K562 (cell line): ENCODE measurements around the gene DNAJC9. TPM values are rescaled to one million over a fixed set of nuclear protein-coding genes. Genes with fewer than 3 reads are reported as not detected.

Experiments
- ATAC-seq: fragments of 200-7000 bp; cut with Tn5 transposase; 3 replicates; pipeline ENCODE4 v1.9.1; 2020; ENCODE audit warnings: moderate library complexity
- BruUV-seq: library from RNA; stranded (reverse); fragments of 400-500 nt; replicated peaks from 2 replicates; lab custom pipeline; 2021; lab: Mats Ljungman, UMichigan
- CTCF ChIA-PET: fragments of 300-600 bp; formaldehyde crosslinking; extraction: SDS; loops from one replicate; lab custom pipeline; 2021; ENCODE audit warnings: low intra/inter-chr PET ratio; lab: Yijun Ruan, JAX
- POLR2A ChIA-PET: fragments of 300-600, 350-650 bp; sonication (Branson Sonifier 250); formaldehyde crosslinking; extraction: SDS; loops from one replicate; lab custom pipeline; 2021; ENCODE audit warnings: antibody characterized with exemption, inconsistent platforms; lab: Yijun Ruan, JAX
- DNase-seq, 4 experiments: peaks; one replicate each; pipeline versions ENCODE4 v3.0.0 to v3.0.0-alpha.2; 2011 to 2018; ENCODE audit warnings: low spot score in 3 of 4, mixed read lengths in 3 of 4; ENCODE audit errors: extremely low read depth in 1 of 4
- FAIRE-seq: peaks from 2 replicates; lab custom pipeline; 2011; peaks lifted over from hg19 to GRCh38; lab: Jason Lieb, UNC
- H2AFZ ChIP-seq: 2 replicates; pipeline ENCODE4 v1.6.0; 2011; ENCODE audit warnings: low read depth, low read length, control low read depth, inconsistent platforms
- H3K27ac ChIP-seq: fragments of 200-600 bp; 3 replicates; pipeline ENCODE4 v1.8.0; 2011; ENCODE audit warnings: low read depth, mild to moderate bottlenecking, control low read depth, inconsistent platforms, low read length, moderate library complexity, mixed read lengths; ENCODE audit errors: extremely low read depth
- H3K27me3 ChIP-seq, 2 experiments: fragments of 300-600 bp in 1 of 2; 2 replicates in 1 of 2; 3 replicates in 1 of 2; pipeline versions ENCODE4 v1.6.0 to v1.8.0; 2011; ENCODE audit warnings: inconsistent platforms in 2 of 2, low read length in 2 of 2, mild to moderate bottlenecking in 1 of 2, mixed read lengths in 1 of 2, moderate library complexity in 1 of 2; ENCODE audit not compliant: control insufficient read depth in 2 of 2, insufficient read depth in 2 of 2
- H3K36me3 ChIP-seq: fragments of 300-600 bp; 3 replicates; pipeline ENCODE4 v1.8.0; 2011; ENCODE audit warnings: mild to moderate bottlenecking, low read length, inconsistent platforms; ENCODE audit not compliant: control insufficient read depth, insufficient read depth
- H3K4me1 ChIP-seq, 2 experiments: fragments of 200-600 bp in 1 of 2; replicated peaks in 1 of 2; 2 replicates in 1 of 2; 3 replicates in 1 of 2; pipeline versions ENCODE4 v1.5.1 to v1.8.0; 2011; ENCODE audit warnings: inconsistent platforms in 2 of 2, low read length in 2 of 2, mild to moderate bottlenecking in 1 of 2, mixed read lengths in 1 of 2, moderate library complexity in 1 of 2; ENCODE audit not compliant: control insufficient read depth in 2 of 2, insufficient read depth in 2 of 2
- H3K4me2 ChIP-seq: 2 replicates; pipeline ENCODE4 v1.6.1; 2011; ENCODE audit warnings: low read length, control low read depth, inconsistent platforms, mixed read lengths; ENCODE audit not compliant: insufficient read depth
- H3K4me3 ChIP-seq: fragments of 200-600 bp; sonication (generic), shearing (Covaris generic); 2 replicates; pipeline ENCODE4 v1.5.1; 2016; ENCODE audit warnings: control low read depth, inconsistent platforms
- H3K79me2 ChIP-seq: fragments of 200-600 bp; 3 replicates; pipeline ENCODE4 v1.8.0; 2011; ENCODE audit warnings: low read length, inconsistent platforms; ENCODE audit not compliant: control insufficient read depth, insufficient read depth
- H3K9ac ChIP-seq, 2 experiments: 2 replicates each; pipeline versions ENCODE4 v1.6.0 to v1.6.1; 2011; ENCODE audit warnings: low read depth in 2 of 2, low read length in 2 of 2, control low read depth in 1 of 2, inconsistent platforms in 1 of 2, mild to moderate bottlenecking in 1 of 2, mixed read lengths in 1 of 2; ENCODE audit not compliant: insufficient read depth in 1 of 2
- H3K9me1 ChIP-seq: one replicate; pipeline ENCODE4 v1.6.0; 2011; ENCODE audit warnings: inconsistent platforms, mild to moderate bottlenecking, low read length, moderate library complexity; ENCODE audit not compliant: control insufficient read depth, insufficient read depth
- H3K9me3 ChIP-seq: replicated peaks from 2 replicates; pipeline ENCODE4 v1.5.1; 2011; ENCODE audit warnings: low read depth, low read length, inconsistent platforms; ENCODE audit not compliant: control insufficient read depth, insufficient read depth
- H4K20me1 ChIP-seq: replicated peaks from 2 replicates; pipeline ENCODE4 v1.6.1; 2011; ENCODE audit warnings: low read length, inconsistent platforms, mixed read lengths; ENCODE audit not compliant: control insufficient read depth, insufficient read depth
- ADNP ChIP-seq: fragments of 200-800 bp; sonication (Bioruptor generic); IDR thresholded peaks from 2 replicates; pipeline ENCODE4 v1.6.1; 2016; ENCODE audit warnings: missing genetic modification characterization, missing compliant biosample characterization
- CBFB ChIP-seq: sonication (generic); formaldehyde crosslinking; IDR thresholded peaks from 2 replicates; pipeline ENCODE4 v1.4.0; 2020; ENCODE audit warnings: mild to moderate bottlenecking, missing genetic modification reagents
- CEBPB ChIP-seq: fragments of 450-650 bp; IDR thresholded peaks from 2 replicates; pipeline ENCODE4 v1.6.1; 2016; ENCODE audit warnings: missing genetic modification characterization, missing compliant biosample characterization
- HNRNPUL1 ChIP-seq: fragments of 200-400 bp; formaldehyde crosslinking; IDR thresholded peaks from 2 replicates; pipeline ENCODE4 v1.6.1; 2017; ENCODE audit warnings: low read length
- NFATC3 ChIP-seq: fragments of 450-650 bp; IDR thresholded peaks from 2 replicates; pipeline ENCODE4 v1.6.1; 2017; ENCODE audit warnings: mild to moderate bottlenecking
- PCBP2 ChIP-seq: fragments of 200-400 bp; formaldehyde crosslinking; IDR thresholded peaks from 2 replicates; pipeline ENCODE4 v1.6.1; 2018; ENCODE audit warnings: low read length, low read depth, mild to moderate bottlenecking, moderate library complexity; ENCODE audit not compliant: poor library complexity, severe bottlenecking
- SRSF7 ChIP-seq: fragments of 200-400 bp; formaldehyde crosslinking; optimal IDR thresholded peaks from 2 replicates; pipeline ENCODE3; 2017; ENCODE audit warnings: mild to moderate bottlenecking, low read depth, low read length
- TFAP4 ChIP-seq: sonication (generic); formaldehyde crosslinking; IDR thresholded peaks from 2 replicates; pipeline ENCODE4 v1.8.0; 2022; ENCODE audit warnings: missing genetic modification reagents, mild to moderate bottlenecking, moderate library complexity, borderline replicate concordance
- TSC22D4 ChIP-seq: fragments of 450-650 bp; IDR thresholded peaks from 2 replicates; pipeline ENCODE4 v1.6.1; 2016; ENCODE audit warnings: missing genetic modification characterization, missing biosample characterization, control low read depth
- TSHZ1 ChIP-seq: fragments of 250-450 bp; sonication (Bioruptor Pico); IDR thresholded peaks from 2 replicates; pipeline ENCODE4 v1.4.0; 2020; ENCODE audit warnings: mild to moderate bottlenecking, moderate library complexity
- XRCC5 ChIP-seq: fragments of 200-400 bp; formaldehyde crosslinking; IDR thresholded peaks from 2 replicates; pipeline ENCODE4 v1.6.1; 2017; ENCODE audit warnings: low read depth, mild to moderate bottlenecking, low read length
- ZBTB5 ChIP-seq: fragments of 450-650 bp; IDR thresholded peaks from 2 replicates; pipeline ENCODE4 v1.6.1; 2017; ENCODE audit warnings: antibody characterized with exemption
- ZKSCAN1 ChIP-seq: fragments of 150-350 bp; IDR thresholded peaks from 2 replicates; pipeline ENCODE4 v1.6.1; 2016; ENCODE audit warnings: low read depth, low read length
- ZKSCAN3 ChIP-seq: fragments of 250-450 bp; sonication (Bioruptor Pico); IDR thresholded peaks from 2 replicates; pipeline ENCODE4 v1.4.0; 2020
- ZNF23 ChIP-seq: fragments of 250-450 bp; sonication (Bioruptor Pico); IDR thresholded peaks from 2 replicates; pipeline ENCODE4 v1.4.0; 2020; ENCODE audit warnings: mild to moderate bottlenecking
- WGBS: fragments of 100-300 bp; shearing (Covaris generic); methylation state at CpG from one replicate; pipeline ENCODE4 v1.1.6; 2016; ENCODE audit warnings: low coverage, mixed read lengths; ENCODE audit not compliant: insufficient coverage; ENCODE audit errors: missing lambda C conversion rate; 5-methylcytosine and 5-hydroxymethylcytosine counted together
- in situ Hi-C: fragments of 300-500 bp; cut with MboI; formaldehyde crosslinking; loops from 4 replicates; pipeline ENCODE4 v1.15.0; 2018; ENCODE audit warnings: inconsistent platforms, mixed read lengths
- intact Hi-C: fragments of 100-400 bp; cut with micrococcal nuclease; formaldehyde crosslinking; loops from 2 replicates; pipeline ENCODE4 v1.14.2; 2022
- polyA plus RNA-seq, 8 experiments: library from polyadenylated mRNA; depleted of rRNA in 4 of 8; stranded (reverse) in 5 of 8; unstranded in 3 of 8; fragments of >200 nt; fragmentation: Nextera tagmentation in 2 of 8; fragmentation: Illumina TruSeq in 1 of 8; extraction: Ambion mirVana in 2 of 8; extraction: Trizol in 1 of 8; gene quantifications; 2 replicates each; pipeline versions ENCODE4 v1.2.1 to v1.2.3, GENCODE V29; 2011 to 2014; ENCODE audit warnings: inconsistent platforms in 1 of 8, missing spikeins in 1 of 8
- total RNA-seq, 7 experiments: library from RNA; depleted of rRNA in 6 of 7; stranded (reverse); fragments of >200 nt in 6 of 7; fragmentation: Illumina TruSeq in 2 of 7; extraction: Trizol in 2 of 7; gene quantifications; 2 replicates each; pipeline versions ENCODE4 v1.2.1 to v1.2.3, GENCODE V29; 2011 to 2021; ENCODE audit warnings: low replicate concordance in 1 of 7

The DNAJC9 gene
- total and polyA plus RNA-seq, 9 of the 15 experiments (the other 6 are each of a cell fraction or from before 2014, with no cell fraction given), result 66.7 to 133 (median 102) TPM

GRCh38 chr10:73252445-73253224 lies 5.6 kb upstream of the DNAJC9 start, which contains the start of gene MRPS16:
Gene MRPS16, minus strand, starts transcription at chr10:73252644. Its CDS starts 162 bp downstream, at chr10:73252482.
- no peaks in the 10 kb centered on the region for H3K27me3 ChIP-seq
- intact Hi-C loops, result loop anchor here (2.0 kb wide), 1 partner anchor 84 kb away; the partner anchor contains the start of genes ECD and FAM149B1
- 2% methylated on average over 51 of the region's 51 CpGs for whole genome bisulfite sequencing
- peak within 1 kb of the TSS; percentile 98 for H3K4me2 ChIP-seq
- peak within 1 kb of the TSS; percentile 89 for H3K27ac ChIP-seq
- ChIA-PET CTCF (interaction anchor here (0.7 kb wide), 1 partner anchor 811 kb away, joined by 6 read pairs; no protein-coding TSS in a partner anchor), POLR2A (interaction anchor here (0.6 to 4.6 kb wide), 21 partner anchors 8 to 496 kb away, joined by 3 to 26 read pairs (median 3); no protein-coding TSS in a partner anchor)
- no peaks in the 10 kb centered on the region for H3K9me3 ChIP-seq
- H2AFZ ChIP-seq, result peak within 1 kb of the TSS; percentile 97
- DNase-seq, result peak; percentile 93 to 99 (median 95)
- peak; percentile 99 for FAIRE-seq
- in situ Hi-C loops, result loop anchor here (5.0 kb wide), 2 partner anchors 390 to 625 kb away; partner anchors contain the start of gene MYOZ1
- no peaks in the 10 kb centered on the region for H4K20me1 ChIP-seq
- TSS peak; percentile 83 for BruUV-seq
- peak; percentile 87 for ATAC-seq
- H3K4me3 ChIP-seq, result peak within 1 kb of the TSS; percentile 59
- peaks cover 64% of the 10 kb centered on the region for H3K79me2 ChIP-seq
- H3K36me3 ChIP-seq, result peaks cover 28% of the 10 kb centered on the region
- H3K4me1 ChIP-seq, result peaks cover 7 to 28% of the 10 kb centered on the region in 2 experiments; a peak in 4 of 5 replicates
- peak within 1 kb of the TSS; percentile 88 to 96 for H3K9ac ChIP-seq
- H3K9me1 ChIP-seq, result no peaks in the 10 kb centered on the region
- TF ChIP-seq TSC22D4 (tag), result no peak
- TF ChIP-seq TFAP4 (CRISPR knock-in tag), result peak; percentile 86
- TF ChIP-seq PCBP2, result no peak
- TF ChIP-seq ZKSCAN3, result no peak
- TF ChIP-seq XRCC5, result 0 out of 2 replicates have a peak, but pooled peaks have one; percentile 5
- TF ChIP-seq ZNF23, result no peak
- no peak for TF ChIP-seq CEBPB (tag)
- no peak for TF ChIP-seq HNRNPUL1
- TF ChIP-seq TSHZ1 (CRISPR knock-in tag), result 0 out of 2 replicates have a peak, but pooled peaks have one; percentile 51
- no peak for TF ChIP-seq CBFB (CRISPR knock-in tag)
- TF ChIP-seq ZBTB5, result no peak
- TF ChIP-seq SRSF7, result no peak
- TF ChIP-seq NFATC3, result 0 out of 2 replicates have a peak, but pooled peaks have one; percentile 46
- TF ChIP-seq ZKSCAN1, result peak; percentile 20; the same call in 1 of the 2 replicates
- TF ChIP-seq ADNP (tag), result no peak
